HepG2 (cell line): ENCODE results near the gene HSPA5. TPM values are rescaled to one million over a fixed set of nuclear protein-coding genes. Genes with fewer than 3 reads are reported as not detected.

Source experiments
- ATF7 ChIP-seq, 2 experiments: fragments of 450-650 bp in 1 of 2; sonication (generic) in 1 of 2; formaldehyde crosslinking in 1 of 2; IDR thresholded peaks; 2 replicates each; pipeline versions ENCODE4 v1.4.0 to v1.6.1; 2016 to 2020; ENCODE audit warnings: antibody characterized with exemption in 1 of 2, mild to moderate bottlenecking in 1 of 2, missing genetic modification reagents in 1 of 2
- CTCF ChIP-seq: sonication (generic); formaldehyde crosslinking; IDR thresholded peaks from 2 replicates; pipeline ENCODE4 v1.5.0; 2020; ENCODE audit warnings: mild to moderate bottlenecking, missing genetic modification reagents, moderate library complexity
- GMEB2 ChIP-seq: IDR thresholded peaks from 2 replicates; pipeline ENCODE4 v1.6.1; 2016; ENCODE audit warnings: missing biosample characterization, missing genetic modification reagents, low read depth
- IRF9 ChIP-seq: sonication (generic); formaldehyde crosslinking; IDR thresholded peaks from 2 replicates; pipeline ENCODE4 v1.8.0; 2022; ENCODE audit warnings: missing genetic modification reagents, mild to moderate bottlenecking, borderline replicate concordance
- ISX ChIP-seq: sonication (generic); formaldehyde crosslinking; conservative IDR thresholded peaks from 2 replicates; pipeline ENCODE4 v1.5.0; 2020; ENCODE audit warnings: missing genetic modification reagents
- KAT8 ChIP-seq: IDR thresholded peaks from 2 replicates; pipeline ENCODE4 v1.6.1; 2016; ENCODE audit warnings: missing genetic modification reagents, missing compliant biosample characterization
- MEIS1 ChIP-seq: sonication (generic); formaldehyde crosslinking; IDR thresholded peaks from 2 replicates; pipeline ENCODE4 v1.9.0; 2021; ENCODE audit warnings: mild to moderate bottlenecking, missing genetic modification reagents, moderate library complexity, borderline replicate concordance
- REL ChIP-seq: sonication (generic); formaldehyde crosslinking; conservative IDR thresholded peaks from 2 replicates; pipeline ENCODE4 v1.8.0; 2022; ENCODE audit warnings: mild to moderate bottlenecking, missing genetic modification reagents, moderate library complexity
- REPIN1 ChIP-seq: sonication (generic); formaldehyde crosslinking; IDR thresholded peaks from 2 replicates; pipeline ENCODE4 v1.8.0; 2022; ENCODE audit warnings: missing genetic modification reagents, low read depth, mild to moderate bottlenecking, borderline replicate concordance
- TFE3 ChIP-seq: IDR thresholded peaks from 2 replicates; pipeline ENCODE4 v1.6.1; 2016
- YEATS2 ChIP-seq: sonication (generic); formaldehyde crosslinking; IDR thresholded peaks from 2 replicates; pipeline ENCODE4 v1.4.0; 2020; ENCODE audit warnings: missing genetic modification reagents, borderline replicate concordance
- ZFX ChIP-seq: sonication (generic); formaldehyde crosslinking; IDR thresholded peaks from 2 replicates; pipeline ENCODE4 v1.4.0; 2020; ENCODE audit warnings: mild to moderate bottlenecking, low read depth, missing genetic modification reagents, moderate library complexity
- ZNF234 ChIP-seq: sonication (generic); formaldehyde crosslinking; conservative IDR thresholded peaks from 2 replicates; pipeline ENCODE4 v1.5.1; 2020; ENCODE audit warnings: mild to moderate bottlenecking, missing genetic modification reagents
- ZNF264 ChIP-seq: sonication (generic); formaldehyde crosslinking; IDR thresholded peaks from 2 replicates; pipeline ENCODE4 v1.4.0; 2020; ENCODE audit warnings: missing genetic modification reagents
- ZNF44 ChIP-seq: sonication (generic); formaldehyde crosslinking; IDR thresholded peaks from 2 replicates; pipeline ENCODE4 v1.5.1; 2020; ENCODE audit warnings: mild to moderate bottlenecking, missing genetic modification reagents
- ZNF713 ChIP-seq: sonication (generic); formaldehyde crosslinking; IDR thresholded peaks from 2 replicates; pipeline ENCODE4 v1.4.0; 2020; ENCODE audit warnings: mild to moderate bottlenecking, missing genetic modification reagents
- ZNF746 ChIP-seq: sonication (generic); formaldehyde crosslinking; IDR thresholded peaks from 2 replicates; pipeline ENCODE4 v1.8.0; 2022; ENCODE audit warnings: mild to moderate bottlenecking, missing genetic modification reagents
- polyA plus RNA-seq, 8 experiments: library from polyadenylated mRNA; depleted of rRNA in 3 of 8; stranded (reverse) in 7 of 8; unstranded in 1 of 8; fragments of >200 nt; fragmentation: Illumina TruSeq in 4 of 8; extraction: Trizol in 4 of 8; gene quantifications; 2 replicates each; pipeline versions ENCODE4 v1.2.1 to v1.2.3, GENCODE V29; 2011 to 2016; ENCODE audit warnings: low read depth in 4 of 8, missing spikeins in 1 of 8, mixed read lengths in 1 of 8; ENCODE audit not compliant: insufficient read depth in 1 of 8
- total RNA-seq, 5 experiments: library from RNA; depleted of rRNA; stranded (reverse); fragments of >200 nt; fragmentation: Illumina TruSeq; extraction: Trizol; gene quantifications; 2 replicates each; pipeline ENCODE4 v1.2.3, GENCODE V29; 2016; ENCODE audit warnings: low read depth in 1 of 5

Gene HSPA5
- total and polyA plus RNA-seq, 2 of the 13 experiments (the other 11 are each of a cell fraction or from before 2014, with no cell fraction given) = 201 to 206 TPM

- TF ChIP-seq IRF9 (peak; percentile 35; the same call in 1 of the 2 replicates), ISX (CRISPR knock-in tag) (no peak), ZNF234 (CRISPR knock-in tag) (peak; percentile 86; the same call in 1 of the 2 replicates), ZNF746 (peak; percentile 78), ZFX (CRISPR knock-in tag) (peak; percentile 97), REL (CRISPR knock-in tag) (peak; percentile 73; the same call in 1 of the 2 replicates), MEIS1 (CRISPR knock-in tag) (peak; percentile 82), GMEB2 (CRISPR knock-in tag) (peak; percentile 67; the same call in 1 of the 2 replicates), CTCF (peak; percentile 56), ZNF713 (CRISPR knock-in tag) (no peak), YEATS2 (CRISPR knock-in tag) (peak; percentile 46; the same call in 1 of the 2 replicates), KAT8 (CRISPR knock-in tag) (peak; percentile 93), ZNF44 (CRISPR knock-in tag) (no peak), REPIN1 (CRISPR knock-in tag) (peak; percentile 53), TFE3 (peak; percentile 25; the same call in 1 of the 2 replicates), ZNF264 (CRISPR knock-in tag) (0 out of 2 replicates have a peak, but pooled peaks have one; percentile 37), ATF7 (IDR thresholded peaks at IDR 0.05) (no peak), ATF7 (CRISPR knock-in tag; IDR thresholded peaks at IDR 0.05) (no peak)
Measured at GRCh38 chr9:125261501-125262293, 20.6 kb upstream of the HSPA5 start, which contains the start of gene GAPVD1 (continued).
